ENCODE measurements around the gene ZNRF3.
"Not testable (repeated sequence)": the region's sequence is repeated elsewhere in the genome, so short reads cannot be mapped to it uniquely, and the experiment has no call there.

ZNRF3 gene

DNA sequence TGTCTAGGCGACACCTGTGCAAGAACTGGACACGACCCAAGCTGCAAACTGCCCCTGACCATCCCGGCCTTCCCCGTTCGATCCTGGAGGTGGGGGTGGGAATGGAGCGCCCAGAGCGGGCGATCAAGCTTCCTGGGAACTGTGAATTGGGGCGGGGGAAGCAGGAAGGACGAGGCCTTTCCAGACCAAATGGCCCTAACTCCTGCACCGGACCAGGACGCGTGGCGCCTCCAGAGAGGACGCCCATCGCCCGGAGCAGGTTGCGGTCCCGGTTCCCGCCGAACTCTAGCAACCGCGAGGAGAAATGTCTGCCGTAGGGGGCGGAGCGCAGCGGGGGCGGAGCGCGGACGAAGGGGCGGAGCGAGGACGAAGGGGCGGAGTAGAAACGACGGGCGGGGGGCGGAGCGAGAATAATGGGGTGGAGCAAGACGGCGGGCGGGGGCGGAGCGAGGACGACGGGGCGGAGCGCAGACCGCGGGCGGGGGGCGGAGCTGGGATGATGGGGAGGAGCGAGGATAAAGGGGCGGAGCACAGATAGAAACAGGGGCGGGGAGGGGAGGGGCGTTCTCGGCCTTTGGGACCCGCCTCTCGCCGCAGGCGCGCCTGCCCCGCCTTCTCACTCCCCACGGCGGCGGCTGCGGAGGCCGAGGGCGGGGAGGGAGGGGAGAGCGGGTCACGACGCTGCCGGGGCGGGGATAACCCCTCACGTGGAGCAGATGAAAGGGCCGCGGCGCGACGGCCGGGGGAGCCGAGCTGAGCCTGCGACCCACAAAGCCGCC is at the start of gene ZNRF3:
TSS of gene ZNRF3 (plus strand) at position 695 of the 779 bp plus-strand sequence. CDS start 195 bp downstream, outside the sequence.
- peak; percentile 63 for DNase-seq (ENCODE audit: low read depth, low spot score)

DNA sequence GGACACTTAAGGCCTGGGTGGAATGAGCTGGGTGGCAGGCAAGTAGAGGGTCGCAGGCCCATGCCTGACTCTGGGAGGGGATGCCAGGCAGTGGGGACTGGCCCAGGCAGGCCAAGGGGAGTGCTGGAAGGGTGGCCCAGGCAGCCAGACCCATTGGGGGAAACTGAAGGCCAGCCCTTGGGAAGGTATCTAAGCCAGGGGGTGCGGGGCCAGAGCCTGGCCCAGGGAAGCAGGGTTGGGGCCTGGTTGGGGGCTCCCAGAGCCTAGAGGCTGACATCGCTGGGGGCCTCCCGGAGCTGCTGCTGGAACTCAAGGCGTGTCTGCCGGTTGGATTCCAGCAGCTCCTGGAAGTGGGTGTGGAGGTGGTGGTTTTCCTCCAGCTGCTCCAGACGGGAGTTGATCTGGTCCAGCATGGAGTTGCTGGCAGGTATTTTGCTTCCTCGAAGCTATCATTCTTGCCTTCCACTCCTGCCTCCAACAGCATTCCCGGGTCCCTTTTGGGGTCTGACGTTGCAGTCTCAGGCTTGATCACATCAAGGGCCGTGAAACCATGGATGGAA is 47.7 kb upstream of the ZNRF3 start:
- no peak for DNase-seq (ENCODE audit: low read depth, low spot score)

DNA sequence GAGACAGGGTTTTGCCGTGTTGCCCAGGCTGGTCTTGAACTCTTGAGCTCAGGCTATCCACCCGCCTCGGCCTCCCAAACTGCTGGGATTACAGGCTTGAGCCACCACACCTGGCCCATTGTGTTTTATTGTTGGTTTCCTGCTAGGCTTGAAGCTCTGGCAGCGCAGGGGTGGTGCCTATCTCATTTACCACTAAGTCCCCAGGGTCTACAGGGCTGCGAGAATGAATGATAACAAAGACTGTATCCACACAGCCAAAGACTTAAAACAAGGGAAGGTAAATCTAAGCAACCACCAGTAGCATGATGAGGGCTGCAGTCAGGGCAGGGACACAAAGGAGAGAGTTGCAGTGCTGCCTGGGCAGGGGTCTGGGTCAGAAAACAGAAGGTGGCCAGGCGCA is 45.7 kb upstream of the ZNRF3 start:
- DNase-seq (ENCODE audit: low read depth, low spot score), result no peak

GRCh38 chr22:28838971-28839370 is 44.4 kb upstream of the ZNRF3 start:
- no peak for DNase-seq (ENCODE audit: low read depth, low spot score)

GRCh38 chr22:28841111-28841510 is 42.3 kb upstream of the ZNRF3 start:
- DNase-seq (ENCODE audit: low read depth, low spot score), result no peak

DNA sequence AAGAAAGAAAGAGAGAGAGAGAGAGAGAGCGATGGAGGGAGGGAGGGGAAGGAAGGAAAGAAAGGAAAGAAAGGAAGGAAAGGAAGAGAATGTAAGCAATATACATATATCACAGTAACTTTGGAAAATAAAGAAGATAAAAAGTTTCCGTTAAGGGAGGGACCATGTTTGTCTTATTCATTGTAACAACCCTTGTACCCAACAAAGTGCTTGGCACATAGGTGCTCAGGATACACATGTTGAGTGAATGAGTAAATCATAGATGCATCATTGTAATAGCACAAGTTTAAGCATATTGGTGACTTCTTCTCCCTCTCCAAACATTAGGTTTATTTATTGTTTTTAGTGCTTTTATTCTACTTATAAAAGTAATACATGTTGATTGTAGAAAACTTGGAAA is 39.7 kb upstream of the ZNRF3 start:
- no peak for DNase-seq (ENCODE audit: low read depth, low spot score)

GRCh38 chr22:28844277-28844676 is 39.1 kb upstream of the ZNRF3 start:
- DNase-seq (ENCODE audit: low read depth, low spot score), result not testable (repeated sequence)

GRCh38 chr22:28846994-28847393 is 36.4 kb upstream of the ZNRF3 start:
- no peak for DNase-seq (ENCODE audit: low read depth, low spot score)

GRCh38 chr22:28855355-28856094 is 27.8 kb upstream of the ZNRF3 start:
- DNase-seq (ENCODE audit: low read depth, low spot score), result peak; percentile 27

GRCh38 chr22:28856095-28856455 is 27.3 kb upstream of the ZNRF3 start:
- DNase-seq (ENCODE audit: low read depth, low spot score), result no peak

GRCh38 chr22:28857288-28857687 is 26.1 kb upstream of the ZNRF3 start:
- DNase-seq (ENCODE audit: low read depth, low spot score), result no peak

DNA sequence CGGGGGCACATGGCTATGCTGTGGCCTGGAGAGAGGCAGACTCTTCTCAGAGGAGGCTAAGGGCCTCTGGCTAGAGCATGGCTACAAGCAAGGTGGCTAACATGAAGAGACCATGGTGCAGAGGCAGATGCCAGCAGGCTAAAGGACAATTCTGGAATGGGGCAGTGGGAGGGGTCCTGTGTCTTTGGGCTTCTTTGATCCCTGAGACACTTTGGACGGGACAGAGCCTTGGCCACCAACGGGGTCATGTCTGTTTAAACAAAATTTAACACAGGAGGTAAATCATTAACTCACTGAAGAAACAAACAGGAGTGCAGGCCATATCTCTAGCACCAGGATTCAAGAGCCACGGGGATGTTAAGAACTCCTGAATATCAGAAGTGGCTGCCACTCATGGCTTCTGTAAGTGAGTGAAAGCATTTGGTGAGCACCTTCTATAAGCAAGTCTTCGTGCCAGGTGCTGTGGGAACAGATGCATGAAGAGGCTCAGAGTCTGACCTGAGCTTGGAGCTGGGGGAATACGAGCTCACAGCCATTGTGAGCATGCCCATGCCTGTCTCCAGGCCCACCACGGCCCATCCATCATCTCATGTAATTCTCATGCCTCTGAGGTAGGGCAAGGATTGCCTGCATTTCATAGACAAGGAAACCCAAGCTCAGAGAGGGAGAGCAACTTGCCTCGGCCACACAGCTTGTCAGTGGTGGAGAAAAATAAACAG is 18.3 kb upstream of the ZNRF3 start:
- no peak for DNase-seq (ENCODE audit: low read depth, low spot score)

GRCh38 chr22:28867191-28867590 is 16.2 kb upstream of the ZNRF3 start:
- DNase-seq (ENCODE audit: low read depth, low spot score), result no peak

- DNase-seq (ENCODE audit: low read depth, low spot score), result not testable (repeated sequence)
Observed at GRCh38 chr22:28868389-28868788, 15.0 kb upstream of the ZNRF3 start.

- no peak for DNase-seq (ENCODE audit: low read depth, low spot score)
Observed at GRCh38 chr22:28869736-28870135, 13.6 kb upstream of the ZNRF3 start.

- no peak for DNase-seq (ENCODE audit: low read depth, low spot score)
Observed at GRCh38 chr22:28873183-28873963, 10.0 kb upstream of the ZNRF3 start.

DNA sequence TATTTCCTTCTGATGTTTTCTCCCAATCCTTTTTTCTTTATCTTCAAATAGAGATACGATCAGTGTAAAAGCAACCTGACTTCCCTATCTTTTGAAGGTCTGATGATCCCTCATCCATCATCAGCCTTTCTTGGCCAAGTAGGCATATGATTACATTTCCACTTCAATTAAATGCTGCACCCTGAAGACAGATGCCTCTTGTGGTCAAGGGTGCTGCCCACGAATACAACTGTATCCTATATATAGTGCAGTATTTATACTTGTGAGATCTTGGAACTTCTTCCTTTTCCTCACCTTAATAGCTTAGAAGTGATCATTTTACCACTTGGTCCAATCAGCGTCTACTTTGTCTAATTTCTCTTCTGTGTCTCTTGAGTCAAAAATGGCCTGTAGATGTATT is 9.3 kb upstream of the ZNRF3 start:
- DNase-seq (ENCODE audit: low read depth, low spot score), result no peak

- no peak for DNase-seq (ENCODE audit: low read depth, low spot score)
Observed at GRCh38 chr22:28874811-28875320, 8.5 kb upstream of the ZNRF3 start.

DNA sequence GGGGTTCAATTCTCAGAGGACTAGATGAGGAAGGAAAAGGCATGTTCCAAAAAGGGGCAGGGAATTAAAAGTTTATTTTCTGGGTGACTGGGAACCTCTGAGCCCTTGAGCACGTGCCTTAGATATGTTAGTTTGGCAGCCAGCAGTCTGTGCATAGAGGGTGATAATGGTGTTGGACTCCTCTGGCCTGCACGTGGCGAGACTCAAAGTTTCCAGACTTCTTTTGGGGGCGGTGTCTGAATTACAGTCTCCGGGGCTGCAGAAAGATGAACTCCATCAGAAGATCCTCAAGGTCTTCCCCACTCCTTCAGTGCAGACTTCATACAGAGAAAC is 861 bp upstream of the ZNRF3 start:
- DNase-seq (ENCODE audit: low read depth, low spot score), result no peak

- DNase-seq (ENCODE audit: low read depth, low spot score), result no peak
Observed at GRCh38 chr22:28883657-28883916, 215 bp downstream of the ZNRF3 start.

DNA sequence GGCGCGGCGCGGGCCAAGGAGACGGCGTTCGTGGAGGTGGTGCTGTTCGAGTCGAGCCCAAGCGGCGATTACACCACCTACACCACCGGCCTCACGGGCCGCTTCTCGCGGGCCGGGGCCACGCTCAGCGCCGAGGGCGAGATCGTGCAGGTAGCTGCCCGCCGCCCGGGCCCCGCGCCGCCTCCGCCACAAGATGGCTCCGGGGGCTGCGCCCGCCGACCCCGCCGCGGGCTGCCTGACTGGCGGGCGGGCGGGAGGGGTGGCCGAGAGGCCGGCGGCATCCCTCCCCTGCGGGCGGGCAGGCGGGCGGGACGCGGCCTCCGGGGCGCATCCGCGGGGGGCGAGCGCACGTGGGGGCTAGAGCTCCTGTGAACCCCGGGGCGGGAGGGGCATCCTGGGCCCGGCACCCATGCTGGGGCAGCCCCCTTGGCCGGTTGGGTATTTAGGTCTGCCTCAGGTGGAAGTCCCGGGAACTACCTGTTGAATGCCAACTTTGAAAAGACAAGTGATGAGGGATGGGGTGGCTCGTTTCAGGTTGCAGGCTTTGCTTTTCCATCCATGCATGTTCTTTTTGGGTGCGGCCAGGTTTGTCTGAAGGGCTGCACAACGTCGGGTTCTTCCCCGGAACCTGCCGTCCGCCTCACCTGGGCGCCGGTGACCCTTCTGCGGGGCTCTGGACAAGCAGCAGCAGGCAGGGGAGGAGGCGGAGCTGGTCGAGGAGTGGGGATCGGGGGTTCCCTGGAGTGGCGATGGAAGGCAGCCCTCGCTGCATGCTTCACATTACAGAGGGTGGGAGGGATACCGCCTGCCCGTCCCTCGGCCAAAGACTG is 760 bp downstream of the ZNRF3 start:
- DNase-seq (ENCODE audit: low read depth, low spot score), result no peak

All from brain pericyte (primary cell).